GM10248 (cell line): ENCODE data around the gene CYFIP1.

ENCODE experiments used
- CTCF ChIA-PET: fragments of 300-600 bp; sonication (Branson Sonifier 250); formaldehyde crosslinking; extraction: SDS; loops from one replicate; lab custom pipeline; 2021; ENCODE audit warnings: antibody characterized with exemption; lab: Yijun Ruan, JAX
- POLR2A ChIA-PET: fragments of 350-650 bp; sonication (Branson Sonifier 250); formaldehyde crosslinking; extraction: SDS; loops from one replicate; lab custom pipeline; 2020; ENCODE audit warnings: antibody characterized with exemption; lab: Yijun Ruan, JAX
- DNase-seq: peaks from one replicate; pipeline ENCODE4 v3.0.0; 2012; ENCODE audit errors: extremely low spot score
- TF ChIP-seq, protein P1 (sequence below): IDR thresholded peaks from 2 replicates; pipeline ENCODE4 v1.5.1; 2012; ENCODE audit warnings: mild to moderate bottlenecking, low read depth; ENCODE audit errors: extremely low read depth, missing control alignments, control extremely low read depth

CYFIP1 gene

DNA sequence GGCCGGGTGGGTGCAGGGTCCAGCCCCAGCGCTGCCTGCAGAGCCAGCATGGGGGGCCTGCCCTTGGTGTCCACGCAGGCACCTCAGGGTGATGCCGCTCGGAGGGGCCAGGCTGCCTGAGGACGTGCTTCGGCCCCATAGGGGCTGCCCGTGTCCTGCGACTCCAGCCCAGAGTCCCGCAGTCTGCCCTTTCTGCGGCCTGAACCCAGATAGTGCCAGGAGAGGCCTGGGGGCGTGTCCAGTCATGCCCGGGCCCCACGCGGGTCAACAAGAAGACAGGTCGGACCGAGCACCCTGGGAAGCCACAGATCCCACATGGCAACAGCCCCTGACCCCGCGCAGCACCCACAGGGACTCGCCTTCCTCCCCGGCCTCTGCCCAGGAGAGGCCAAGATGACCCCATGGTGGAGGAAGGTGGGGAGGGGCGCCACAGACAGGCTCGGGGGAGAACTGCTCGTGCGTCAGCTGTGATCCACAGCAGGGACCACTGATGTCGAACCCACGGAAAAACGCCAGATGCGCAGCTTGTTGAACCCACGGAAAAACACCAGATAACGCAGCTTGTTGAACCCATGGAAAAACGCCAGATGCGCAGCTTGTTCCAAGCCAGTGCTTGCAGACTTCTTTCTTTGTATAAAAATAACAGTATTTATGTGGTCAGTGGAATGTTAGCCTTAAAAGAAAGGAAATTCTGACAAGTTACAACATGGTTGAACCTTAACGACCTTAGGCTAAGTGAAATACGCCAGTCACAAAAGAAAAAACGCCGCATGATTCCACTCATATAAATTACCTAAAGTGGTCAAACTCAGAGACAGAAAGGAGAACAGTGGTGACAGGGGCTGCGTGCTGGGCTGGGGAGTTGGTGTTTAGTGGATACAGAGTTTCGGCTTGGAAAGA is 28.5 kb downstream of the CYFIP1 start:
- POLR2A ChIA-PET = no interaction called here
- TF ChIP-seq, protein P1, sequence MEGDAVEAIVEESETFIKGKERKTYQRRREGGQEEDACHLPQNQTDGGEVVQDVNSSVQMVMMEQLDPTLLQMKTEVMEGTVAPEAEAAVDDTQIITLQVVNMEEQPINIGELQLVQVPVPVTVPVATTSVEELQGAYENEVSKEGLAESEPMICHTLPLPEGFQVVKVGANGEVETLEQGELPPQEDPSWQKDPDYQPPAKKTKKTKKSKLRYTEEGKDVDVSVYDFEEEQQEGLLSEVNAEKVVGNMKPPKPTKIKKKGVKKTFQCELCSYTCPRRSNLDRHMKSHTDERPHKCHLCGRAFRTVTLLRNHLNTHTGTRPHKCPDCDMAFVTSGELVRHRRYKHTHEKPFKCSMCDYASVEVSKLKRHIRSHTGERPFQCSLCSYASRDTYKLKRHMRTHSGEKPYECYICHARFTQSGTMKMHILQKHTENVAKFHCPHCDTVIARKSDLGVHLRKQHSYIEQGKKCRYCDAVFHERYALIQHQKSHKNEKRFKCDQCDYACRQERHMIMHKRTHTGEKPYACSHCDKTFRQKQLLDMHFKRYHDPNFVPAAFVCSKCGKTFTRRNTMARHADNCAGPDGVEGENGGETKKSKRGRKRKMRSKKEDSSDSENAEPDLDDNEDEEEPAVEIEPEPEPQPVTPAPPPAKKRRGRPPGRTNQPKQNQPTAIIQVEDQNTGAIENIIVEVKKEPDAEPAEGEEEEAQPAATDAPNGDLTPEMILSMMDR = no peak
- CTCF ChIA-PET = interaction anchor here (1.3 to 1.8 kb wide), 2 partner anchors 10 to 84 kb away, joined by 3 to 4 read pairs; no protein-coding TSS in a partner anchor
- no peak for DNase-seq

DNA sequence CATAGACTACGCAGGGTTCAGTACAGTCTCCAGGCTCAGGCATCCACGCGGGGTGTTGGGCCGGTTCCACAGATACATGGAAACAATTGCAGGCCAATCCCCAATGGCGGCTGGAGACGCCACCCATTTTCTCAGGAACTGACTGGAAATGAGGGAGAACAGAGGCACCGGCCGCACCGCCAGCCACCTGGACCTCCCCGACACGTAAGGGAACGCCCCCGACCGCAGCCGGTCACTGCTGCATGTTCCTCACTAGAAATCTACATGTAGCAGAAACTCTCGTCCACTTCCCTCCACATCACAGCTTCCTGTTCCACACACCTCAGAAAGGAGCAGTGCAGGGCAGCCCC is 29.2 kb downstream of the CYFIP1 start:
- TF ChIP-seq, protein P1 = no peak
- POLR2A ChIA-PET = no interaction called here
- CTCF ChIA-PET = no interaction called here
- no peak for DNase-seq

DNA sequence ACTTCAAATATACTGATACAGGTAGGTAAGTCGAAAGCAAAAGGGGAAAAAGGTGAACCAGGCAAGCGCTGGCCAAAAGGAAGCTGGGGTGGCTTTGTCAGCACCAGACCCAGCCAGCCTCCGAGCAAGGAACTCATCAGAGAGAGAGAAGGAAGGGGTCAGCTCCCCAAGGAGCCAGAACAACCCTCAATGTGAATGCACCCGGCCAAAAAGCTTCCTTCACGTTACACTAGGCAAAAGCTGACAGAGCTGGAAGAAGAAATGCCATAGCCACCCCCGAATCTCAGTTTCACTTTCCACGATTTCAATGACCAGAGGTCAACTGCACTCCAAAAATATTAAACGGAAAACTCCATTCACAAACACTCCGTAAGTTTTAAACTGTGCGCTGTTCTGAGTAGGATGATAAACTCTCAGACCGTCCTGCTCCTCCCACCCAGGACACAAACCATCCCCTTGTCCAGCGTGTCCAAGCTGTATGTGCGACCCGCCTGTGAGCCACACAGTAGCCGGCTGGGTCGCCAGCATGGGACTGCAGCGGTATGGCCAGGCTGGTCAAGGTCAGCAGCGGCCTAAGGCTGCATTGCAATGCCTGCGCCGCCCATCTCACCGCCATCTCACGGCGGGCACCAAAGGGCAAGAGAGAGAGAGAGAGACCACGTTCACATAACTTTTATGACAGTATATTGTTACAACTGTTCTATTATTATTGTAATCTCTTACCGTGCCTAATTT is 29.7 kb downstream of the CYFIP1 start:
- CTCF ChIA-PET = interaction anchor here (1.0 kb wide), 1 partner anchor 8 kb away, joined by 4 read pairs; no protein-coding TSS in a partner anchor
- POLR2A ChIA-PET = no interaction called here
- DNase-seq = no peak

DNA sequence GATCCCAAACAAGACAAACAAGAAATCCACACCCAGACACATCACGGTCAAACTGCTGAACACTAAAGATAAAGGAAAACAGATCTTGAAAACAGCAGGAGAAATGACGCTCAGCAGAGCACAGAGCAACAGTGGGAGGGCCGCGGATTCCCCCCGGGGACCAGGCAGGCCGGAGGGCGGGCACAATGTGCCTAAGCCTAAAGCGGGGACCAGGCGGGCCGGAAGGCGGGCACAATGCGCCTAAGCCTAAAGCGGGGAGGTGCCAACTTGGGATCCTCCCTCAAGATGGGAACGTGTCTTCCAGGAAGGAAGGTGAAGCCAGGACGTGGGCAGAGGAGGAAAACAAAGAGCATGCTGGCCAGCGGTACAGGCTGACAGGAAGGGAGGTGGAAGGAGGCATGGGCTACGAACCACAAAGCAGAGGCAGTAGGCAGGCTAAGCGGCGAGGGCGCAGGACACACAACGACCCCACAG is 31.1 kb downstream of the CYFIP1 start:
- ChIA-PET POLR2A (no interaction called here), CTCF (interaction anchor here (1.1 kb wide), 1 partner anchor 13 kb away, joined by 3 read pairs; no protein-coding TSS in a partner anchor)
- TF ChIP-seq, protein P1 = no peak
- no peak for DNase-seq

More for the DNA sequence above, 29.7 kb downstream of the CYFIP1 start:
- TF ChIP-seq, protein P1 = no peak

DNA sequence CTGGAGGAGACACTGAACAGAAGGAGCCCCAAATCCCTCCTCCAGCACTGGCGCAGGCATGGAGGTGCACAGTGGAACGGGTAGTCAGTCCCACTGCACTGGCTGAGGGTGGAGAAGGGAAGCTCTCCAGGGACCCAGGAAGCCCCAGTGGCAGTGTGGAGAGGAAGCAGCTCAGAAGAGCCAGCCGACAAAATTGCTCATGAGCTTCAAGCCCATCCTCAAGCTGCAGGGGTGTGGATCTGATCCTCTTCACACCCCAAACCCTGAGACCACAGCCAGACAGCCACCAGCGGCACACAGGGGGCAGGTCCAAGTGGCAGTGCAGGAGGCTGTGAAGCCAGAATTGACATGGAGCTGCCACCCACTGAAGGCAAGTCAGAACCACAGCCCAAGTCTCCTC is 32.1 kb downstream of the CYFIP1 start:
- CTCF ChIA-PET = no interaction called here
- TF ChIP-seq, protein P1 = no peak
- no peak for DNase-seq
- POLR2A ChIA-PET = no interaction called here
